Smooth muscle cell of the brain vasculature (primary cell): ENCODE measurements around the gene RNF220.
"Not testable (repeated sequence)": the region's sequence is repeated elsewhere in the genome, so short reads cannot be mapped to it uniquely, and the experiment has no call there.

Experiments
- DNase-seq: peaks from one replicate; pipeline ENCODE4 v3.0.0-alpha.2; 2012; ENCODE audit warnings: low read depth, low spot score

RNF220 gene

GRCh38 chr1:44547361-44547760 is 142.3 kb downstream of the RNF220 start:
- no peak for DNase-seq

GRCh38 chr1:44547837-44548236 is 142.8 kb downstream of the RNF220 start:
- DNase-seq = no peak

- no peak for DNase-seq
Observed at GRCh38 chr1:44549510-44549909, 144.5 kb downstream of the RNF220 start.

GRCh38 chr1:44553127-44553758 is 148.2 kb downstream of the RNF220 start:
- DNase-seq = no peak

- no peak for DNase-seq
Observed at GRCh38 chr1:44553771-44554170, 148.7 kb downstream of the RNF220 start.

- DNase-seq = no peak
Observed at GRCh38 chr1:44554706-44555105, 149.7 kb downstream of the RNF220 start.

GRCh38 chr1:44557778-44558177 is 152.7 kb downstream of the RNF220 start:
- DNase-seq = no peak

GRCh38 chr1:44558883-44559282 is 153.8 kb downstream of the RNF220 start:
- no peak for DNase-seq

- no peak for DNase-seq
Observed at GRCh38 chr1:44559330-44559729, 154.3 kb downstream of the RNF220 start.

- DNase-seq = no peak
Observed at GRCh38 chr1:44559913-44560312, 154.9 kb downstream of the RNF220 start.

- DNase-seq = not testable (repeated sequence)
Observed at GRCh38 chr1:44560696-44561095, 155.6 kb downstream of the RNF220 start.

GRCh38 chr1:44565259-44565750 is 160.2 kb downstream of the RNF220 start:
- no peak for DNase-seq

- DNase-seq = no peak
Observed at GRCh38 chr1:44565833-44566232, 160.8 kb downstream of the RNF220 start.

- no peak for DNase-seq
Observed at GRCh38 chr1:44566281-44567046, 161.4 kb downstream of the RNF220 start.

GRCh38 chr1:44568128-44568900 is 163.3 kb downstream of the RNF220 start:
- DNase-seq = no peak

GRCh38 chr1:44569491-44569890 is 164.4 kb downstream of the RNF220 start:
- no peak for DNase-seq

- DNase-seq = no peak
Observed at GRCh38 chr1:44571712-44572571, 166.9 kb downstream of the RNF220 start.

GRCh38 chr1:44572572-44572879 is 167.5 kb downstream of the RNF220 start:
- DNase-seq = no peak

GRCh38 chr1:44575396-44575795 is 170.3 kb downstream of the RNF220 start:
- DNase-seq = no peak

- peak; percentile 89 for DNase-seq
Observed at GRCh38 chr1:44576456-44577150, 171.5 kb downstream of the RNF220 start.

- DNase-seq = no peak
Observed at GRCh38 chr1:44581205-44581604, 176.2 kb downstream of the RNF220 start.
